Neural cell (in vitro differentiated cells): Measurements from ENCODE around the gene TBC1D19. TPM values are rescaled to one million over a fixed set of nuclear protein-coding genes. Genes with fewer than 3 reads are reported as not detected.

Experiments used
- H2AFZ ChIP-seq: fragments of 200-600, 300-800 bp; sonication (generic), shearing (Covaris generic); 2 replicates; pipeline ENCODE4 v1.6.0; 2014; ENCODE audit warnings: low read depth, mild to moderate bottlenecking, antibody characterized with exemption, low read length, moderate library complexity
- H3F3A ChIP-seq: fragments of 200-600 bp; shearing (Covaris generic); 2 replicates; pipeline ENCODE4 v1.6.1; 2016; ENCODE audit warnings: mild to moderate bottlenecking, moderate library complexity, mixed read lengths, antibody characterized with exemption, low read length; ENCODE audit not compliant: insufficient read depth, poor library complexity, severe bottlenecking
- H3K27ac ChIP-seq: fragments of 200-600, 300-800 bp; sonication (generic), shearing (Covaris generic); 2 replicates; pipeline ENCODE4 v1.5.1; 2014; ENCODE audit warnings: mild to moderate bottlenecking, low read length, moderate library complexity
- H3K27me3 ChIP-seq: fragments of 300-800, 200-600 bp; sonication (generic), shearing (Covaris generic); 2 replicates; pipeline ENCODE4 v1.6.0; 2014; ENCODE audit warnings: mild to moderate bottlenecking, low read depth, low read length, moderate library complexity; ENCODE audit not compliant: insufficient read depth
- H3K36me3 ChIP-seq: fragments of 300-800, 200-600 bp; sonication (generic), shearing (Covaris generic); 2 replicates; pipeline ENCODE4 v1.5.1; 2014; ENCODE audit warnings: mild to moderate bottlenecking, antibody characterized with exemption, low read length, moderate library complexity; ENCODE audit not compliant: insufficient read depth
- H3K4me2 ChIP-seq: fragments of 300-800, 200-600 bp; sonication (generic), shearing (Covaris generic); 2 replicates; pipeline ENCODE4 v1.6.0; 2014; ENCODE audit warnings: mild to moderate bottlenecking, low read length
- H3K4me3 ChIP-seq: fragments of 300-800, 200-600 bp; sonication (generic), shearing (Covaris generic); 2 replicates; pipeline ENCODE4 v1.5.1; 2014; ENCODE audit warnings: mild to moderate bottlenecking, low read length, moderate library complexity
- H3K79me2 ChIP-seq: fragments of 200-600 bp; shearing (Covaris generic); replicated peaks from 2 replicates; pipeline ENCODE4 v1.6.0; 2014; ENCODE audit warnings: mild to moderate bottlenecking, low read length, moderate library complexity; ENCODE audit not compliant: insufficient read depth
- H3K9ac ChIP-seq: fragments of 300-800, 200-600 bp; sonication (generic), shearing (Covaris generic); 2 replicates; pipeline ENCODE4 v1.6.1; 2016; ENCODE audit warnings: mild to moderate bottlenecking, low read length, mixed read lengths
- H3K9me2 ChIP-seq: fragments of 200-600 bp; shearing (Covaris generic); 2 replicates; pipeline ENCODE4 v1.6.1; 2016; ENCODE audit warnings: mild to moderate bottlenecking, low read length, mixed read lengths; ENCODE audit not compliant: insufficient read depth
- H3K9me3 ChIP-seq: fragments of 200-600, 300-800 bp; sonication (generic), shearing (Covaris generic); 2 replicates; pipeline ENCODE4 v1.6.1; 2016; ENCODE audit warnings: mild to moderate bottlenecking, mixed run types, low read length, moderate library complexity, mixed read lengths
- H4K20me1 ChIP-seq: fragments of 200-600 bp; shearing (Covaris generic); 2 replicates; pipeline ENCODE4 v1.6.1; 2016; ENCODE audit warnings: mild to moderate bottlenecking, mixed run types; ENCODE audit not compliant: insufficient read depth
- CTCF ChIP-seq: fragments of 450-650 bp; IDR thresholded peaks from 2 replicates; pipeline ENCODE4 v1.5.1; 2014; ENCODE audit warnings: antibody characterized with exemption, mild to moderate bottlenecking, moderate library complexity; ENCODE audit not compliant: poor library complexity, severe bottlenecking
- EP300 ChIP-seq: fragments of 450-650 bp; conservative IDR thresholded peaks from 2 replicates; pipeline ENCODE4 v1.6.1; 2014; ENCODE audit warnings: antibody characterized with exemption, mild to moderate bottlenecking, moderate library complexity; ENCODE audit not compliant: poor library complexity, severe bottlenecking
- EZH2 ChIP-seq: fragments of 200-600, 300-800 bp; shearing (Covaris generic), sonication (generic); IDR thresholded peaks from 2 replicates; pipeline ENCODE4 v1.6.1; 2014; ENCODE audit warnings: antibody characterized with exemption, low read length, borderline replicate concordance, mild to moderate bottlenecking; ENCODE audit not compliant: insufficient read depth, poor library complexity, severe bottlenecking
- MXI1 ChIP-seq: fragments of 450-650 bp; conservative IDR thresholded peaks from 2 replicates; pipeline ENCODE4 v1.6.1; 2014; ENCODE audit warnings: antibody characterized with exemption, mild to moderate bottlenecking; ENCODE audit not compliant: poor library complexity, severe bottlenecking
- POLR2AphosphoS5 ChIP-seq: IDR thresholded peaks from 2 replicates; pipeline ENCODE4 v1.6.1; 2012
- RAD21 ChIP-seq: fragments of 450-650 bp; conservative IDR thresholded peaks from 2 replicates; pipeline ENCODE4 v1.6.1; 2014; ENCODE audit warnings: antibody characterized with exemption, mild to moderate bottlenecking, moderate library complexity
- REST ChIP-seq: IDR thresholded peaks from 2 replicates; pipeline ENCODE4 v1.6.1; 2012; ENCODE audit warnings: borderline replicate concordance
- SMC3 ChIP-seq: fragments of 450-650 bp; conservative IDR thresholded peaks from 2 replicates; pipeline ENCODE4 v1.6.1; 2014; ENCODE audit warnings: antibody characterized with exemption, mild to moderate bottlenecking, moderate library complexity; ENCODE audit not compliant: poor library complexity
- TAF1 ChIP-seq: IDR thresholded peaks from 2 replicates; pipeline ENCODE4 v1.6.1; 2012; ENCODE audit warnings: low read depth
- polyA plus RNA-seq: library from polyadenylated mRNA; depleted of rRNA; stranded (reverse); fragments of >200 nt; gene quantifications from 2 replicates; pipeline ENCODE4 v1.2.3, GENCODE V29; 2014

The TBC1D19 gene
- polyA plus RNA-seq, 1 donor from 2014 or later, result 23.1 TPM

- Histone ChIP-seq H3K27ac (no peak overlapping the region), H3K4me2 (no peak overlapping the region), H2AFZ (no peak overlapping the region), H3K79me2 (no peaks in the 10 kb centered on the region), H3K9ac (no peak overlapping the region), H3K4me3 (no peak overlapping the region), H3K9me2 (no peaks in the 10 kb centered on the region), H3K36me3 (peaks cover 6% of the 10 kb centered on the region), H3K9me3 (no peaks in the 10 kb centered on the region), H3F3A (no peaks in the 10 kb centered on the region), H3K27me3 (no peaks in the 10 kb centered on the region), H4K20me1 (no peaks in the 10 kb centered on the region)
- TF ChIP-seq REST (no peak), EP300 (no peak), POLR2AphosphoS5 (no peak), CTCF (no peak), RAD21 (no peak), MXI1 (no peak), SMC3 (no peak), TAF1 (no peak), EZH2 (no peak)
Observed at GRCh38 chr4:26753617-26754016, 169.7 kb downstream of the TBC1D19 start.

- Histone ChIP-seq H3K27ac (no peak overlapping the region), H4K20me1 (no peaks in the 10 kb centered on the region), H3K36me3 (peaks cover 7% of the 10 kb centered on the region), H3K9ac (no peak overlapping the region), H2AFZ (no peak overlapping the region), H3K27me3 (no peaks in the 10 kb centered on the region), H3K9me3 (no peaks in the 10 kb centered on the region), H3K4me2 (no peak overlapping the region), H3K9me2 (no peaks in the 10 kb centered on the region), H3F3A (no peaks in the 10 kb centered on the region), H3K4me3 (no peak overlapping the region), H3K79me2 (no peaks in the 10 kb centered on the region)
- TF ChIP-seq REST, result no peak
- TF ChIP-seq CTCF, result no peak
- TF ChIP-seq EP300, result no peak
- TF ChIP-seq SMC3, result no peak
- TF ChIP-seq POLR2AphosphoS5, result no peak
- TF ChIP-seq RAD21, result no peak
- TF ChIP-seq TAF1, result no peak
- no peak for TF ChIP-seq EZH2
- no peak for TF ChIP-seq MXI1
Observed at GRCh38 chr4:26757751-26758150, 173.9 kb downstream of the TBC1D19 start.
